HG02642 (cell line): ENCODE measurements around the gene PARD3.
A peak's percentile ranks its signal among the peaks of the same experiment; 100 is the strongest.
"Not testable (repeated sequence)": the region's sequence is repeated elsewhere in the genome, so short reads cannot be mapped to it uniquely, and the experiment has no call there.

Experiments used
- ATAC-seq: cut with Tn5 transposase; IDR thresholded peaks from one replicate; pipeline ENCODE4 v1.9.1; 2021; ENCODE audit warnings: mild to moderate bottlenecking; ENCODE audit not compliant: unreplicated experiment, poor library complexity

Gene PARD3

GRCh38 chr10:34664706-34665105 lies 150.4 kb downstream of the PARD3 start:
- ATAC-seq = no peak

- no peak for ATAC-seq
Observed at GRCh38 chr10:34661580-34661979, 153.5 kb downstream of the PARD3 start.

GRCh38 chr10:34658934-34659333 lies 156.2 kb downstream of the PARD3 start:
- ATAC-seq = no peak

GRCh38 chr10:34656661-34657060 lies 158.4 kb downstream of the PARD3 start:
- ATAC-seq = no peak

GRCh38 chr10:34655286-34656170 lies 159.6 kb downstream of the PARD3 start:
- ATAC-seq = peak; percentile 67

- no peak for ATAC-seq
Observed at GRCh38 chr10:34654211-34654610, 160.9 kb downstream of the PARD3 start.

GRCh38 chr10:34653530-34653929 lies 161.6 kb downstream of the PARD3 start:
- no peak for ATAC-seq

- no peak for ATAC-seq
Observed at GRCh38 chr10:34651416-34652195, 163.5 kb downstream of the PARD3 start.

- no peak for ATAC-seq
Observed at GRCh38 chr10:34650156-34650555, 164.9 kb downstream of the PARD3 start.

- ATAC-seq = no peak
Observed at GRCh38 chr10:34649385-34649784, 165.7 kb downstream of the PARD3 start.

- ATAC-seq = no peak
Observed at GRCh38 chr10:34648919-34649318, 166.2 kb downstream of the PARD3 start.

GRCh38 chr10:34647875-34648865 lies 166.9 kb downstream of the PARD3 start:
- no peak for ATAC-seq

- no peak for ATAC-seq
Observed at GRCh38 chr10:34647160-34647559, 167.9 kb downstream of the PARD3 start.

GRCh38 chr10:34646331-34646730 lies 168.8 kb downstream of the PARD3 start:
- ATAC-seq = no peak

- ATAC-seq = not testable (repeated sequence)
Observed at GRCh38 chr10:34644815-34645214, 170.3 kb downstream of the PARD3 start.

- ATAC-seq = no peak
Observed at GRCh38 chr10:34644224-34644623, 170.9 kb downstream of the PARD3 start.

GRCh38 chr10:34643620-34644019 lies 171.5 kb downstream of the PARD3 start:
- ATAC-seq = no peak

- no peak for ATAC-seq
Observed at GRCh38 chr10:34641913-34642558, 173.1 kb downstream of the PARD3 start.

- ATAC-seq = no peak
Observed at GRCh38 chr10:34641147-34641912, 173.8 kb downstream of the PARD3 start.
